GM13976 (cell line): ENCODE measurements around the gene KIAA2012.

ENCODE experiments used
- DNase-seq: peaks from one replicate; pipeline ENCODE4 v3.0.0; 2012; ENCODE audit warnings: low spot score
- in situ Hi-C: fragments of 300-500 bp; cut with MboI; formaldehyde crosslinking; loops from one replicate; pipeline ENCODE4 v1.12.0; 2022; ENCODE audit warnings: low sequenced_read_pairs, mixed read lengths, inconsistent platforms; ENCODE audit not compliant: unreplicated experiment
- TF ChIP-seq, protein P1 (sequence below): IDR thresholded peaks from 2 replicates; pipeline ENCODE4 v1.5.1; 2012; ENCODE audit warnings: borderline replicate concordance, mild to moderate bottlenecking; ENCODE audit not compliant: insufficient read depth; ENCODE audit errors: extremely low read depth, missing control alignments, control extremely low read depth

KIAA2012 gene

DNA sequence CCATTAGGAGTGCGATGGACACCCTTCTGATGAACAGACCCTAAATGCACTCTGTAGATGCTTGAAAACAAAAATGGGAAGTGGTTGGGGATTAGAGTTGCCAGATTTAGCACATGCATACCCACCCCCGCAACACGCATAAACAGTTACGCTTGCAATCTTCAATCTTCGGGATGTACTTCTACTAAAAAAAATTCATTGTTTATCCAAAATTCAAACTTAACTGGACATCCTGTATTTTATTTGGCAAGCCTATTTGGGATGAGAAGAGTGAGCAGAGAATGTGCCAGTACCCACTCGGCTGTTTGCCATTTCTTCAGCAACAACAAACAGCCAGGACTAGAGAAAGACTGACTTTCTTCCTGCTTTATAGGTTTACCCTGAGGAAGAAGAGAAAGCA lies 18.4 kb downstream of the KIAA2012 start:
- no peak for DNase-seq
- TF ChIP-seq, protein P1, sequence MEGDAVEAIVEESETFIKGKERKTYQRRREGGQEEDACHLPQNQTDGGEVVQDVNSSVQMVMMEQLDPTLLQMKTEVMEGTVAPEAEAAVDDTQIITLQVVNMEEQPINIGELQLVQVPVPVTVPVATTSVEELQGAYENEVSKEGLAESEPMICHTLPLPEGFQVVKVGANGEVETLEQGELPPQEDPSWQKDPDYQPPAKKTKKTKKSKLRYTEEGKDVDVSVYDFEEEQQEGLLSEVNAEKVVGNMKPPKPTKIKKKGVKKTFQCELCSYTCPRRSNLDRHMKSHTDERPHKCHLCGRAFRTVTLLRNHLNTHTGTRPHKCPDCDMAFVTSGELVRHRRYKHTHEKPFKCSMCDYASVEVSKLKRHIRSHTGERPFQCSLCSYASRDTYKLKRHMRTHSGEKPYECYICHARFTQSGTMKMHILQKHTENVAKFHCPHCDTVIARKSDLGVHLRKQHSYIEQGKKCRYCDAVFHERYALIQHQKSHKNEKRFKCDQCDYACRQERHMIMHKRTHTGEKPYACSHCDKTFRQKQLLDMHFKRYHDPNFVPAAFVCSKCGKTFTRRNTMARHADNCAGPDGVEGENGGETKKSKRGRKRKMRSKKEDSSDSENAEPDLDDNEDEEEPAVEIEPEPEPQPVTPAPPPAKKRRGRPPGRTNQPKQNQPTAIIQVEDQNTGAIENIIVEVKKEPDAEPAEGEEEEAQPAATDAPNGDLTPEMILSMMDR, result no peak
- in situ Hi-C loops, result no loop called here

DNA sequence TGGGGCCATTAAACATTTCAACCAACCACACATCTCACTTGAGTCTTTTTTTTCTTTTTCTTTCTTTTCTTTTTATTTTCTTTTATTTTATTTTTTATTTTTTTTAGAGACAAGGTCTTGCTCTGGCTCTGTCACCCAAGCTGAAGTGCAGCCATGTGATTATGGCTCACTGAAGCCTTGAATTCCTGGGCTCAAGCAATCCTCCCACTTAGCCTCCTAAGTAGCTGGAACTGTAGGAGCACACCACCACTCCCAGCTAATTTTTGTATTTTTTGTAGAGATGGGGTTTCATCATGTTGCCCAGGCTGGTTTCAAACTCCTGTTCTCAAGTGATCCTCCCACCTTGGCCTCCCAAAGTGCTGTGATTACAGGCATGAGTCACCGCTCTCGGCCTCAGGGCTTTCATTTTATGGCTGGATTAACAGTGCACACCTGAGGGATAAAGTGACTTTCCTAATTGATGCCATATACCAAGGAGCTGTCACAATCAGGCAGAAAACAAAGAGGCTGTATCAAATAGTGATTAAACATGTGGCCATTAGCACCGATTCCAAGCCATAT lies 21.5 kb downstream of the KIAA2012 start:
- TF ChIP-seq, protein P1, result no peak
- in situ Hi-C loops, result no loop called here
- DNase-seq, result no peak

DNA sequence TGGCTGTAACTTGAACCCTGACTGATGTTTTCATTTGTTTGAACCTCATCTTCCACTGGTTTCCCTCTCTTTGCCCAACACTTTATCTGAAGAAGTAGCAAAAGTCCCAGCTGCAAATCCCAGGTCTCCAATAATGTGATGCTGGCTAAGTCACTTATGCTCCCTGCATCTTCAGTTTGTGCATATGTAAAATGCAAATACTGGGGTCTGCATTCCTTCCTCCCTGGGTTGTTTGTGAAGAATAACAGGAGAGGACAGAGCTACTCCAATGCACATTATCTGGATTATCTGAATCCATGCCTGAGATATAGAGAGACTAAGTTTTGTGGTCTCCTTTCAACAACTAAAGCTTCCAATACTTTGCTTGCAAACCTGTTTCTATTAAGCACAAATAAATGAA lies 22.2 kb downstream of the KIAA2012 start:
- in situ Hi-C loops, result no loop called here

DNA sequence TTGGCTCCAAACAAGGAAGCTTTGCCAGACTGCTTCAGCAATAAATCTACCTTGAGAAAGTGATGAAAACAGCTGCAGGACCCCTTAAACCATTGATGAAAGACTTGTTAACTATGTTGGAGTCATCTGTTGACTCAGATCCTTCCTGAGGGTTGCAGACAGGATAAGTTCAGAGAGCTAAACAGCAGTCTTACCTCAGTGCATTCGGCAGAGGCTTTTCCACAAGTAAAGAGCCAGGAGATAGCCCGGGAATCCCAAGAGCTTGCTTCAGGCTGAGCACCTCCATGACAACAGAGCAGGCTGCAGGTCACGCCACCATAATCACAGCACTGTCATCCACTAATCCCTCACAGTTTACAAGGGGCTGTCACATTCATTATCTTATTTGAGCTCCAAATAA lies 23.7 kb downstream of the KIAA2012 start:
- in situ Hi-C loops, result no loop called here
- no peak for DNase-seq
- TF ChIP-seq, protein P1, result no peak

More for the DNA sequence above, 22.2 kb downstream of the KIAA2012 start:
- TF ChIP-seq, protein P1, result no peak
- no peak for DNase-seq

DNA sequence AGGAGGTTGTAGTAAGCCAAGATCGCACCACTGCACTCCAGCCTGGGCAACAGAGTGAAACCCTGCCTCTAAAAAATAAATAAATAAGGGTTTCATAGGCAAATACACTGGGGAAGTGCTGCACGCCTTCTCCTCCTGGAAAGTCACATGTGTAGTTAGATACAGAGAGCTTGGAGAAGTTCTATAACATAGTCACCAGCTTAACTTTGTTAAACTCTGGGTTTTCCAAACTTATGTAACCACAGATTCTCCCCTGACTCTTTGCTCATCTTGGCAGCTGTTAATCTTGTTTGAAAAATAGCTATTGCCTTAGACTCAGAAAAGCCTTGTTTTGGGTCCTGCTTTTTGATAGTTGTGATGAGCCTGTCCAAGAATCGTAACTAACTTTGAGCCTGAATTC lies 25.2 kb downstream of the KIAA2012 start:
- in situ Hi-C loops, result no loop called here
- TF ChIP-seq, protein P1, result no peak
- no peak for DNase-seq

DNA sequence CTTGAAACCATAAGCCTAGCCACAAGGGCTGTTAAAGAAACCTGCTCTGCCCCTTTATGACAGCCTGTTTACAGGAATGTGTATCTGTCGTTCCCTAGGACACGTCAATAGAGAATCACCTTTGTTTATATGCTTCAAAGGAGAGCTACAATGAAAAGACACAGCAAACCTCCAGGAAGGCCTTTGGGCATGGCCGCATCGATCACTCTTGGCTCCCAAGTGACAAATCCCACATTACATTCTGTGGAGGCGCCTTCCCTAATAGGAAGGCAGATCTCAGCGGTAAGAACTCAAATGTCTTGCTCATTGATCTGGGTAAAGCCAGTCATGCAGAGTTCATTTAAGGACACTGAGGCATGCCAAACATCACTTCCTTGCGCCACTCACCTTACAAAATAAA lies 26.5 kb downstream of the KIAA2012 start:
- in situ Hi-C loops, result no loop called here
- TF ChIP-seq, protein P1, result no peak
- no peak for DNase-seq
